Ishikawa (cell line): ENCODE results near the gene ZCCHC2.

Experiments
- CEBPB ChIP-seq: IDR thresholded peaks from 2 replicates; pipeline ENCODE4 v1.6.1; 2012
- CREB1 ChIP-seq: IDR thresholded peaks from 2 replicates; pipeline ENCODE4 v1.6.1; 2012; ENCODE audit warnings: low read depth
- EP300 ChIP-seq: IDR thresholded peaks from 2 replicates; pipeline ENCODE4 v1.6.1; 2012; ENCODE audit warnings: borderline replicate concordance
- FOXM1 ChIP-seq: IDR thresholded peaks from 2 replicates; pipeline ENCODE4 v1.6.1; 2012; ENCODE audit warnings: low read depth, borderline replicate concordance
- RAD21 ChIP-seq: IDR thresholded peaks from 2 replicates; pipeline ENCODE4 v1.6.1; 2012; ENCODE audit warnings: low read depth
- TAF1 ChIP-seq: IDR thresholded peaks from 2 replicates; pipeline ENCODE4 v1.6.1; 2012; ENCODE audit warnings: low read depth, mild to moderate bottlenecking
- TCF12 ChIP-seq: IDR thresholded peaks from 2 replicates; pipeline ENCODE4 v1.6.1; 2012; ENCODE audit warnings: low read depth
- TEAD4 ChIP-seq: IDR thresholded peaks from 2 replicates; pipeline ENCODE4 v1.6.1; 2012
- TF ChIP-seq, protein P1 (sequence below): IDR thresholded peaks from 2 replicates; pipeline ENCODE4 v1.6.1; 2012; ENCODE audit warnings: low read depth, mild to moderate bottlenecking
- TF ChIP-seq, protein P2 (sequence below): IDR thresholded peaks from 2 replicates; pipeline ENCODE4 v1.6.1; 2012
- TF ChIP-seq, protein P3 (sequence below): IDR thresholded peaks from 2 replicates; pipeline ENCODE4 v1.6.1; 2012

DNA sequence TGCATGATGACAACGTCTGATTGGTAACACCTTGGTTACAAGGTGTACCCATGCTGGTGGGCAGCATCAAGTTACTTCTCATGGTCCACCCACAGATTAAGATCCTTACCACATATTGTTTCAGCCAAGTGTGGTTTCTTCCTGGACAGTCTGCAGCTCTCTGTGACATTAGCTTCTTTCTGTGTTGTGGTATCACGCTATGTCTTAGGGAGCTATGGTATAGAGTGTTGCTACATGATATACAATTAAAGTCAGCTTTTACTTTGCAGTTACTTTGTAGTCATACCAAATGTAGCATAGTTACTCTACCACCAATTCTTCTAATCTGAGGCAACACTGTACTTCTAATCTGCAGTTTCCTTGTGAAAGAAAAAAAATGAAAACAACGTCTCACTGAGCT is 48.8 kb downstream of the ZCCHC2 start:
- TF ChIP-seq CREB1 (no peak), RAD21 (no peak), EP300 (no peak), TEAD4 (no peak), CEBPB (no peak), FOXM1 (no peak), TCF12 (no peak), TAF1 (no peak)
- TF ChIP-seq, protein P1, sequence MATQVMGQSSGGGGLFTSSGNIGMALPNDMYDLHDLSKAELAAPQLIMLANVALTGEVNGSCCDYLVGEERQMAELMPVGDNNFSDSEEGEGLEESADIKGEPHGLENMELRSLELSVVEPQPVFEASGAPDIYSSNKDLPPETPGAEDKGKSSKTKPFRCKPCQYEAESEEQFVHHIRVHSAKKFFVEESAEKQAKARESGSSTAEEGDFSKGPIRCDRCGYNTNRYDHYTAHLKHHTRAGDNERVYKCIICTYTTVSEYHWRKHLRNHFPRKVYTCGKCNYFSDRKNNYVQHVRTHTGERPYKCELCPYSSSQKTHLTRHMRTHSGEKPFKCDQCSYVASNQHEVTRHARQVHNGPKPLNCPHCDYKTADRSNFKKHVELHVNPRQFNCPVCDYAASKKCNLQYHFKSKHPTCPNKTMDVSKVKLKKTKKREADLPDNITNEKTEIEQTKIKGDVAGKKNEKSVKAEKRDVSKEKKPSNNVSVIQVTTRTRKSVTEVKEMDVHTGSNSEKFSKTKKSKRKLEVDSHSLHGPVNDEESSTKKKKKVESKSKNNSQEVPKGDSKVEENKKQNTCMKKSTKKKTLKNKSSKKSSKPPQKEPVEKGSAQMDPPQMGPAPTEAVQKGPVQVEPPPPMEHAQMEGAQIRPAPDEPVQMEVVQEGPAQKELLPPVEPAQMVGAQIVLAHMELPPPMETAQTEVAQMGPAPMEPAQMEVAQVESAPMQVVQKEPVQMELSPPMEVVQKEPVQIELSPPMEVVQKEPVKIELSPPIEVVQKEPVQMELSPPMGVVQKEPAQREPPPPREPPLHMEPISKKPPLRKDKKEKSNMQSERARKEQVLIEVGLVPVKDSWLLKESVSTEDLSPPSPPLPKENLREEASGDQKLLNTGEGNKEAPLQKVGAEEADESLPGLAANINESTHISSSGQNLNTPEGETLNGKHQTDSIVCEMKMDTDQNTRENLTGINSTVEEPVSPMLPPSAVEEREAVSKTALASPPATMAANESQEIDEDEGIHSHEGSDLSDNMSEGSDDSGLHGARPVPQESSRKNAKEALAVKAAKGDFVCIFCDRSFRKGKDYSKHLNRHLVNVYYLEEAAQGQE = no peak
- TF ChIP-seq, protein P2, sequence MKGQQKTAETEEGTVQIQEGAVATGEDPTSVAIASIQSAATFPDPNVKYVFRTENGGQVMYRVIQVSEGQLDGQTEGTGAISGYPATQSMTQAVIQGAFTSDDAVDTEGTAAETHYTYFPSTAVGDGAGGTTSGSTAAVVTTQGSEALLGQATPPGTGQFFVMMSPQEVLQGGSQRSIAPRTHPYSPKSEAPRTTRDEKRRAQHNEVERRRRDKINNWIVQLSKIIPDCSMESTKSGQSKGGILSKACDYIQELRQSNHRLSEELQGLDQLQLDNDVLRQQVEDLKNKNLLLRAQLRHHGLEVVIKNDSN = no peak
- TF ChIP-seq, protein P3, sequence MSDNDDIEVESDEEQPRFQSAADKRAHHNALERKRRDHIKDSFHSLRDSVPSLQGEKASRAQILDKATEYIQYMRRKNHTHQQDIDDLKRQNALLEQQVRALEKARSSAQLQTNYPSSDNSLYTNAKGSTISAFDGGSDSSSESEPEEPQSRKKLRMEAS = no peak
